HG02610 (cell line): ENCODE results near the gene TMEM33.

ENCODE experiments used
- ATAC-seq: cut with Tn5 transposase; IDR thresholded peaks from one replicate; pipeline ENCODE4 v1.9.1; 2021; ENCODE audit warnings: mild to moderate bottlenecking, moderate library complexity; ENCODE audit not compliant: unreplicated experiment

TMEM33 gene

GRCh38 chr4:41939016-41939626 is 3.9 kb downstream of the TMEM33 start:
- ATAC-seq = no peak

GRCh38 chr4:41940834-41941233 is 5.6 kb downstream of the TMEM33 start:
- ATAC-seq = no peak

DNA sequence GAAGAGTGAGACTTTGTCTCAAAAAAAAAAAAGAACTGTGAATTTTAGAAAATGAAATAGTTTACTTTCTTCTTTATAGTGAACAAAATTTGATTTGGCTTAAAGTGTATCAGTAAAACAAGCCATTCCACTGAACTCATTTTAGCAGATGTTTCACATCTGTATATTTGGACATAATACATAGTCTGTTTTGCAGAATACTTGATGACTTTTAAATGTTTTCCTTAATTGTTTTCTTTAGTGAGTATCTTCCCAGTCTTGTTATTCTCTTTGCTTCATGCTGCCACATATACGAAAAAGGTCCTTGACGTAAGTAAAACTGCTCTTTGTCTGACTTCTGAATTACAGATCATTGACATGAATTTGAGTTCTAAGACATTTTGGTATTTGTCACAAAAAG is 8.3 kb downstream of the TMEM33 start:
- ATAC-seq = no peak

GRCh38 chr4:41944089-41944488 is 8.9 kb downstream of the TMEM33 start:
- no peak for ATAC-seq

GRCh38 chr4:41949531-41949930 is 14.3 kb downstream of the TMEM33 start:
- no peak for ATAC-seq

GRCh38 chr4:41957634-41958033 is 22.4 kb downstream of the TMEM33 start:
- ATAC-seq = peak; percentile 55

DNA sequence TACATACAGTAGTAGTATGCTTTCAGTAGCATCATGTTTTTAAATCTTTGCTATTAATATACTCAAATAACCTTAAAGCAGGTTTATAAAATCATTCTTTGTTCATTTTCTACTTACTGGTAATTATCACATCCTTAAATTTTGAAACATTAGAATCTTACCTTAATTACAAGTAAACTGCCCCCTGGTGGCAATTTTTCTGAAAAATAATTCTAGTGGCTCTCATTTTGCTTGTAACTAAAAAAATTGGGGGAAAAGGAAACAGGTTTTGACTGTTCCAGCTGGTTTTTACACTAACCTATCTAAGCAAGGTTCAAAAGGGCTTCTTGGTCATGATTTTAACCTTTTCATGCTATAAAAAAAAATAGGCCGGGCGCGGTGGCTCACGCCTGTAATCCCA is 27.9 kb downstream of the TMEM33 start:
- no peak for ATAC-seq

DNA sequence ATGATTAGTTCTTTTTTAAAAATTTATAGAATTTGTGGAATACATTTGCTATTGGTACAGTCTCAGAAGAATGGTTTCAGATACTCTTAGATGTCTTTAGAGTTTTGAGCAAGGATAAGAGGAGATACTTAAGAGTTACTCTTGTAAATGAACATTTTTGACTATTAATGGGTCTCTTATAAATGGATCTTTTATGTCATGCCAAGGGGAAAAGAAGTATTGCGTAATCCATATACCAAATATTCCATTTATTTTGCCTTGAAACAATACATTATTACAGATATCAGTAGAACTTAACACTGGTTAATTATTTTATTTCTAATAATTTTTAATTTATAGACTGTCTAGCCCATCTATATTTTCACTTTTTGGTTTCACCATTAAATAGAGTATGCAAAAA is 29.2 kb downstream of the TMEM33 start:
- ATAC-seq = no peak

GRCh38 chr4:41967392-41967791 is 32.2 kb downstream of the TMEM33 start:
- ATAC-seq = no peak

GRCh38 chr4:41969671-41970070 is 34.4 kb downstream of the TMEM33 start:
- no peak for ATAC-seq

GRCh38 chr4:41975341-41975740 is 40.1 kb downstream of the TMEM33 start:
- no peak for ATAC-seq

- ATAC-seq = no peak
Measured at GRCh38 chr4:41976775-41977516, 41.7 kb downstream of the TMEM33 start.

DNA sequence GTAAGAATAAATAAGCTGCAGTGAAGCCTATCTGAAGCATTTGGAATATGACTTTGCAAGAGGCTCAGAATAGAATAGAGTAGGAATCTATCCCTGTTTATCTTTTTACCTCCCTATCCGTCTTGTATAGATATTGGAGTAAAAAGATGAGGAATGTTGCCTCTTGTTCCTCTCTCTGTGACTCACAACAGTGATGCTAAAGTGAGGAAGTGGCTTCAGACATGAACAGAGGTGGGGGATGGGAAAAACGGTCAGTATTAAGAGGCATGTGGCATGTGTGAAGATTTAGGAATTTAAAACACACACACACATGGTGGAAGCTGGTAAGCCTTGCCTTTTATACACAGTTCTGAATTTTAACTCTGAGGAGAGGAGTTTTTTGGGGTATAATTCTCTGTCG is 42.5 kb downstream of the TMEM33 start:
- ATAC-seq = no peak

GRCh38 chr4:41981456-41981855 is 46.2 kb downstream of the TMEM33 start, which contains the start of gene DCAF4L1:
TSS of gene DCAF4L1 (plus strand) at chr4:41981756. CDS start at chr4:41981793, 37 bp downstream.
- no peak for ATAC-seq

DNA sequence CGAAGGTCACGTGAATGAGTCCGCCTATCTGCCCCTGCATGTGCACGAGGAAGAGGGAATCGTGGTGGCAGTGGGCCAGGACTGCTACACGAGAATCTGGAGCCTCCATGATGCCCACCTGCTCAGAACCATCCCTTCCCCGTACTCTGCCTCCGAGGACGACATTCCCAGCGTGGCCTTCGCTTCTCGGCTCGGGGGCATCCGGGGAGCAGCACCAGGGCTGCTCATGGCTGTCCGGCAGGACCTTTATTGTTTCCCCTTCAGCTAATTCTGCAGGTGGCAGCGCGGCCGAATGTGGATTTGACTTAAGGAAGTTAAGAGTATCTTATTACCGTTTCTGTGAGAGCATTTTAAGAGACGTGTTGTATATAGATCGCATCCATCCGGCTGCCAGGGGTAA is 47.5 kb downstream of the TMEM33 start:
- ATAC-seq = no peak

- no peak for ATAC-seq
Measured at GRCh38 chr4:41985151-41985550, 49.9 kb downstream of the TMEM33 start.

DNA sequence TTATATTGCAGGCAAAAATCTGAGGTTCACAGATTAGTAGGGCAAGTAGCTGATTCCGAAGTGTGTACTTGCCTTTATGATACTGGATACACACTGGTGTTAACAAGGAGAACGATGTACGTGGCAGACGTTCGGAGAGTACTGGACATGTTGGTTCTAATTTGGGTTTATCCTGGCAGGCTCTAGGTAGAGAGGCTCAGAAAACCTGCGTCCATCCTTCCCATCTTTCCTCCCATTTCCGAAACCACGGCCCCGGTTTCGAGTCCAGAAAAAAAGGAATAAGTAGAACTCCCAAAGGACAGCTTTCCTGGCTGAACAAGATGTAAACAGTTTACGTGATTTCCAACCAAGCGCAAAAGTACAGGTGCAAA is 54.8 kb downstream of the TMEM33 start:
- peak; percentile 11 for ATAC-seq

DNA sequence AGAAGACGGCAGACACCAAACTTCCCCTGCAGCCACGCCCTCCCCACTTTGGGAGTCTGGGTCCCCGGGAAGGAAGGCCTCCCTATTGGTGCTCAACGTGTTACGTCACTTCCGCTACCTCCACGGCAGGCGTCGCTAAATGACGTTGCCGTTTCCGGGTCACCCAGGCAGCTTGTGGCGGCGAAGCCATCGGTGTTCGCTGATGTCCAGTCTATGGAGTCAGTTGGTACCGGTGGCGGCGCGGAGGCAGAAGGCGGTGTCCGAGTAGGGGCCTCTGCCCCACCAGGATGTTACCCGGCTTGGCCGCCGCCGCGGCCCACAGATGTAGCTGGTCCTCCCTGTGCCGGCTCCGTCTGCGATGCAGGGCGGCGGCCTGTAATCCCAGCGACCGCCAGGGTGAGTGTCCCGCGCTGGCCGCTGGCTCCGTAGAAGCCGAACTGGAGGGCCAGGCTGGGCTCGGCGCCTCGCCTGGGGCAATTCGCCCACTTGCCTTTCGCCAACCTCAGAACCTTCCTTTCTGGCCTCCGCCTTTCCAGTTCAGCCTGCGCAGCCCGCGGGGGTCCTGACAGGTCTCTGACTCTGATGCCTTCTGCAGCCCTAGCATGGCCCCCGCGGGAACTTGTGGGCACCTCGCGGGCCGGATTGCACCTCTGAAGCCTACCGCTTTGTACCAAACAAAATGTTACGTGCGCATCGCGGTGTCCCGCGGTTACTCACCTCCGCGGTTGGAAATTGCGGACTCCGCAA is 55.3 kb downstream of the TMEM33 start, which contains the start of gene SLC30A9:
SLC30A9 (plus strand) TSS at position 166 of the 747 bp plus-strand sequence; CDS start at position 288, 122 bp downstream.
- peak; percentile 99 for ATAC-seq

- ATAC-seq = no peak
Measured at GRCh38 chr4:41991916-41992767, 56.9 kb downstream of the TMEM33 start.

GRCh38 chr4:41992967-41993857 is 58.0 kb downstream of the TMEM33 start:
- ATAC-seq = no peak
